IMR-90 (cell line): ENCODE data around the gene TAF4. TPM values are rescaled to one million over a fixed set of nuclear protein-coding genes. Genes with fewer than 3 reads are reported as not detected.

ENCODE experiments used
- ATAC-seq: fragments of 200-7000 bp; cut with Tn5 transposase; 2 replicates; pipeline ENCODE4 v1.9.1; 2020; ENCODE audit warnings: low read depth, mild to moderate bottlenecking, moderate library complexity
- BruUV-seq: library from RNA; stranded (reverse); fragments of 400-500 nt; replicated peaks from 2 replicates; lab custom pipeline; 2021; lab: Mats Ljungman, UMichigan
- CTCF ChIA-PET: fragments of 300-600 bp; formaldehyde crosslinking; extraction: SDS; loops from one replicate; lab custom pipeline; 2021; ENCODE audit warnings: antibody characterized with exemption; lab: Yijun Ruan, JAX
- POLR2A ChIA-PET: fragments of 300-600 bp; sonication (Branson Sonifier 250); formaldehyde crosslinking; loops from one replicate; lab custom pipeline; 2022; ENCODE audit warnings: antibody characterized with exemption; ENCODE audit not compliant: unreplicated experiment; lab: Charles Lee
- DNase-seq: peaks from one replicate; pipeline ENCODE4 v3.0.0; 2013
- H2AFZ ChIP-seq: replicated peaks from 2 replicates; pipeline ENCODE3; 2013; ENCODE audit warnings: low read length, mild to moderate bottlenecking; ENCODE audit not compliant: poor library complexity
- H2AK5ac ChIP-seq: 2 replicates; pipeline ENCODE4 v1.6.1; 2013; ENCODE audit warnings: low read depth, low read length, inconsistent platforms
- H2AK9ac ChIP-seq: replicated peaks from 2 replicates; pipeline ENCODE3; 2013; ENCODE audit warnings: mild to moderate bottlenecking, low read depth, low read length, moderate library complexity; ENCODE audit not compliant: poor library complexity
- H2BK120ac ChIP-seq: 2 replicates; pipeline ENCODE4 v1.6.1; 2013; ENCODE audit warnings: low read depth, low read length, inconsistent platforms
- H2BK15ac ChIP-seq: 3 replicates; pipeline ENCODE4 v1.6.1; 2013; ENCODE audit warnings: low read depth, low read length, inconsistent platforms
- H2BK20ac ChIP-seq: 2 replicates; pipeline ENCODE4 v1.6.1; 2013; ENCODE audit warnings: low read depth, mild to moderate bottlenecking, inconsistent platforms, low read length, moderate library complexity
- H2BK5ac ChIP-seq: 2 replicates; pipeline ENCODE4 v1.6.1; 2013; ENCODE audit warnings: mild to moderate bottlenecking, low read depth, low read length, inconsistent platforms; ENCODE audit not compliant: poor library complexity, severe bottlenecking
- H3K14ac ChIP-seq: replicated peaks from 2 replicates; pipeline ENCODE4 v1.6.1; 2013; ENCODE audit warnings: low read depth, low read length, inconsistent platforms
- H3K18ac ChIP-seq: 2 replicates; pipeline ENCODE4 v1.6.1; 2013; ENCODE audit warnings: low read depth, low read length, control low read depth
- H3K23ac ChIP-seq: 2 replicates; pipeline ENCODE4 v1.6.1; 2013; ENCODE audit warnings: low read depth, low read length, inconsistent platforms
- H3K27ac ChIP-seq: 2 replicates; pipeline ENCODE4 v1.5.1; 2013; ENCODE audit warnings: mild to moderate bottlenecking, control low read depth, low read length; ENCODE audit not compliant: insufficient read depth
- H3K27me3 ChIP-seq: 2 replicates; pipeline ENCODE4 v1.6.1; 2013; ENCODE audit warnings: low read length; ENCODE audit not compliant: control insufficient read depth, insufficient read depth
- H3K36me3 ChIP-seq: 2 replicates; pipeline ENCODE4 v1.6.1; 2013; ENCODE audit warnings: low read length, mixed read lengths; ENCODE audit not compliant: control insufficient read depth, insufficient read depth
- H3K4ac ChIP-seq: 2 replicates; pipeline ENCODE4 v1.6.1; 2013; ENCODE audit warnings: low read depth, low read length, inconsistent platforms
- H3K4me1 ChIP-seq: 2 replicates; pipeline ENCODE4 v1.6.1; 2013; ENCODE audit warnings: low read length, mixed read lengths; ENCODE audit not compliant: control insufficient read depth, insufficient read depth
- H3K4me2 ChIP-seq: 2 replicates; pipeline ENCODE4 v1.6.1; 2013; ENCODE audit warnings: low read depth, mild to moderate bottlenecking, control low read depth, low read length, moderate library complexity
- H3K4me3 ChIP-seq: 2 replicates; pipeline ENCODE4 v1.5.1; 2013; ENCODE audit warnings: low read depth, mild to moderate bottlenecking, control low read depth, low read length, moderate library complexity; ENCODE audit not compliant: insufficient read depth
- H3K56ac ChIP-seq: 2 replicates; pipeline ENCODE4 v1.6.1; 2013; ENCODE audit warnings: low read length, inconsistent platforms; ENCODE audit not compliant: insufficient read depth; ENCODE audit errors: extremely low read depth
- H3K79me1 ChIP-seq, 2 experiments: 2 replicates each; pipeline ENCODE4 v1.6.1; 2013; ENCODE audit warnings: low read length in 2 of 2, inconsistent platforms in 1 of 2, low read depth in 1 of 2
- H3K9ac ChIP-seq: 2 replicates; pipeline ENCODE4 v1.6.1; 2013; ENCODE audit warnings: low read depth, low read length, control low read depth
- H3K9me1 ChIP-seq: 2 replicates; pipeline ENCODE4 v1.6.1; 2013; ENCODE audit warnings: low read length, inconsistent platforms; ENCODE audit not compliant: insufficient read depth
- H3K9me3 ChIP-seq: 2 replicates; pipeline ENCODE4 v1.6.1; 2013; ENCODE audit warnings: low read length; ENCODE audit not compliant: control insufficient read depth, insufficient read depth
- H4K20me1 ChIP-seq: 2 replicates; pipeline ENCODE4 v1.6.1; 2013; ENCODE audit warnings: low read length, inconsistent platforms; ENCODE audit not compliant: insufficient read depth
- H4K5ac ChIP-seq: 2 replicates; pipeline ENCODE4 v1.6.1; 2013; ENCODE audit warnings: mild to moderate bottlenecking, low read depth, low read length, control low read depth
- H4K8ac ChIP-seq, 2 experiments: 2 replicates each; pipeline ENCODE4 v1.6.1; 2013; ENCODE audit warnings: low read depth in 2 of 2, low read length in 2 of 2, control low read depth in 1 of 2, inconsistent platforms in 1 of 2
- H4K91ac ChIP-seq: 2 replicates; pipeline ENCODE4 v1.6.1; 2013; ENCODE audit warnings: low read depth, low read length, inconsistent platforms; ENCODE audit not compliant: insufficient read depth
- CTCF ChIP-seq: conservative IDR thresholded peaks from 2 replicates; pipeline ENCODE4 v1.5.1; 2012; ENCODE audit warnings: mild to moderate bottlenecking, low read depth, low read length, improper control_type of control experiment
- MAZ ChIP-seq: IDR thresholded peaks from 2 replicates; pipeline ENCODE4 v1.6.1; 2012; ENCODE audit warnings: low read depth, mild to moderate bottlenecking, low read length, improper control_type of control experiment, moderate library complexity, borderline replicate concordance
- MXI1 ChIP-seq: IDR thresholded peaks from 2 replicates; pipeline ENCODE4 v1.6.1; 2012; ENCODE audit warnings: low read depth, mild to moderate bottlenecking, low read length, moderate library complexity, borderline replicate concordance
- NFE2L2 ChIP-seq: fragments of 150-350 bp; IDR thresholded peaks from 2 replicates; pipeline ENCODE4 v1.6.1; 2016; ENCODE audit warnings: low read depth, mild to moderate bottlenecking, low read length
- POLR2A ChIP-seq: IDR thresholded peaks from 2 replicates; pipeline ENCODE4 v1.6.1; 2012; ENCODE audit warnings: mild to moderate bottlenecking, low read depth, low read length
- RCOR1 ChIP-seq: IDR thresholded peaks from 2 replicates; pipeline ENCODE4 v1.6.1; 2012; ENCODE audit warnings: mild to moderate bottlenecking, low read length, improper control_type of control experiment; ENCODE audit not compliant: insufficient replicate concordance
- USF2 ChIP-seq: fragments of 150-350 bp; IDR thresholded peaks from 2 replicates; pipeline ENCODE4 v1.6.1; 2017; ENCODE audit warnings: mild to moderate bottlenecking, antibody characterized with exemption, low read length, low read depth
- WGBS, 2 experiments: methylation state at CpG; one replicate each; pipeline versions ENCODE4 v1.1.5 to v1.1.7; 2013; ENCODE audit warnings: missing lambda C conversion rate in 2 of 2; ENCODE audit not compliant: insufficient read length in 1 of 2; ENCODE audit errors: extremely low coverage in 2 of 2; 5-methylcytosine and 5-hydroxymethylcytosine counted together
- dilution Hi-C: fragments of 300-500 bp; cut with HindIII; formaldehyde crosslinking; loops from one replicate; pipeline ENCODE4 v1.14.3; 2018; ENCODE audit warnings: low sequenced_read_pairs; ENCODE audit not compliant: unreplicated experiment
- in situ Hi-C: fragments of 300-500 bp; cut with MboI; formaldehyde crosslinking; loops from 3 replicates; pipeline ENCODE4 v1.14.3; 2019; ENCODE audit warnings: low sequenced_read_pairs, inconsistent platforms, mixed read lengths
- intact Hi-C: fragments of 100-400 bp; cut with micrococcal nuclease; formaldehyde crosslinking; loops from 2 replicates; pipeline ENCODE4 v1.10.0; 2022
- polyA plus RNA-seq, 3 experiments: library from polyadenylated mRNA; depleted of rRNA; stranded (reverse); fragments of >200 nt; gene quantifications; 2 replicates each; pipeline ENCODE4 v1.2.3, GENCODE V29; 2012; ENCODE audit warnings: low replicate concordance in 1 of 3
- total RNA-seq: library from RNA; depleted of rRNA; stranded (reverse); fragments of >200 nt; gene quantifications from 2 replicates; pipeline ENCODE4 v1.2.3, GENCODE V29; 2012

Gene TAF4
- total and polyA plus RNA-seq, 2 of the 4 experiments (the other 2 are of a cell fraction): 1.4 to 5.1 TPM

- no peak for TF ChIP-seq MAZ
Measured at GRCh38 chr20:62063981-62064769, 1.5 kb downstream of the TAF4 start (continued).

- CTCF ChIA-PET: interaction anchor here (1.0 kb wide), 1 partner anchor 73 kb away, joined by 4 read pairs; no protein-coding TSS in a partner anchor
- POLR2A ChIA-PET: no interaction called here
- TF ChIP-seq RCOR1 (no peak), MXI1 (peak; percentile 66; the same call in 1 of the 2 replicates), POLR2A (no peak), MAZ (peak; percentile 22; the same call in 1 of the 2 replicates), CTCF (no peak), USF2 (no peak), NFE2L2 (no peak)
Measured at GRCh38 chr20:62063315-62063980, 2.2 kb downstream of the TAF4 start.

More at GRCh38 chr20:62063315-62063980, 2.2 kb downstream of the TAF4 start:
- no peak overlapping the region for H2BK20ac ChIP-seq
- H4K5ac ChIP-seq: no peak overlapping the region
- H3K23ac ChIP-seq: no peak overlapping the region
- H2AFZ ChIP-seq: peak overlapping the region; percentile 54
- H3K9me1 ChIP-seq: no peaks in the 10 kb centered on the region; the same call in none of the 2 replicates
- peak overlapping the region; percentile 24 for H2AK5ac ChIP-seq
- no peak overlapping the region for H2BK5ac ChIP-seq
- H3K27me3 ChIP-seq: no peaks in the 10 kb centered on the region
- H2BK120ac ChIP-seq: no peak overlapping the region
- H3K14ac ChIP-seq: no peak overlapping the region
- intact Hi-C loops (loop anchor here (1.0 to 5.0 kb wide), 2 partner anchors 36 to 59 kb away; partner anchors contain the start of gene LSM14B), in situ Hi-C loops (no loop called here), dilution Hi-C loops (no loop called here)
- peak overlapping the region; percentile 84 for H2AK9ac ChIP-seq
- H3K4me3 ChIP-seq: peak overlapping the region; percentile 35; the same call in 1 of the 2 replicates
- H3K9ac ChIP-seq: no peak overlapping the region
- H3K79me1 ChIP-seq: peaks cover 29 to 64% of the 10 kb centered on the region in 2 experiments
- H2BK15ac ChIP-seq: no peak overlapping the region
- no peak overlapping the region for H4K91ac ChIP-seq
- H3K56ac ChIP-seq: no peak overlapping the region
- peaks cover 16% of the 10 kb centered on the region for H3K4me1 ChIP-seq
- peak overlapping the region; percentile 11 for H3K4me2 ChIP-seq
- BruUV-seq: no TSS peak
- no peak overlapping the region for H4K8ac ChIP-seq
- DNase-seq: peak; percentile 62
- H4K20me1 ChIP-seq: peaks cover 49% of the 10 kb centered on the region
- H3K9me3 ChIP-seq: no peaks in the 10 kb centered on the region
- WGBS, 2 experiments: 44% methylated on average over 20 of the region's 39 CpGs; no CpG with 5 or more reads in 1 of the 2 experiments
- no peak overlapping the region for H3K4ac ChIP-seq
- H3K18ac ChIP-seq: no peak overlapping the region
- no peak overlapping the region for H3K27ac ChIP-seq
- ATAC-seq: 0 out of 2 replicates have a peak, but pooled peaks have one; percentile 6
- 0 out of 2 replicates have a peak, but pooled peaks cover 1% of the 10 kb centered on the region for H3K36me3 ChIP-seq
